Measurements from ENCODE around the gene HAND2.

The HAND2 gene

GRCh38 chr4:173529477-173530325, at the start of gene HAND2:
Gene HAND2 (minus strand): TSS chr4:173530229. CDS start chr4:173529289, 940 bp downstream.
- DNase-seq = peak; percentile 53

- no peak for DNase-seq
Observed at GRCh38 chr4:173578956-173579355, 48.9 kb upstream of the HAND2 start.

DNA sequence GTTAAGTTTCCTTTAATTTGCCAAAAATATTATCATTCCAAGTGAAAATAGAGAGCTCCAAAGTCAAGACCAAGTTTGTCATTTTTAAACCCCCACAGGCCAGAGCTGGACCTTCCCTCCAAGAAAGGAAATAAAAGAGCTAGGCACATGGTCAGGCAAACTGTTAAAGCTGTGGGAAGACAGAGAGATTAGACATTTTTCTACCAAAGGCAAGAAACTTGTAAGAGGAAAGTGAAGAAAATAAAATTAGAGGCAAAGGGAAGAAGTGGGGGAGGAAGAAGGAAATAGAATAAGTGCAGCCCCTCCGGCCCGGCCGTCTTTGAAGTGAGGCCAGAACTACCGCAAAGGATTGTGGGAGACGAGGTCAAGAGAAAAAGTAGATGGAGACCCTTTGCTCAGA, 47.9 kb upstream of the HAND2 start:
- no peak for DNase-seq

GRCh38 chr4:173575482-173576152, 45.6 kb upstream of the HAND2 start:
- DNase-seq = no peak

DNA sequence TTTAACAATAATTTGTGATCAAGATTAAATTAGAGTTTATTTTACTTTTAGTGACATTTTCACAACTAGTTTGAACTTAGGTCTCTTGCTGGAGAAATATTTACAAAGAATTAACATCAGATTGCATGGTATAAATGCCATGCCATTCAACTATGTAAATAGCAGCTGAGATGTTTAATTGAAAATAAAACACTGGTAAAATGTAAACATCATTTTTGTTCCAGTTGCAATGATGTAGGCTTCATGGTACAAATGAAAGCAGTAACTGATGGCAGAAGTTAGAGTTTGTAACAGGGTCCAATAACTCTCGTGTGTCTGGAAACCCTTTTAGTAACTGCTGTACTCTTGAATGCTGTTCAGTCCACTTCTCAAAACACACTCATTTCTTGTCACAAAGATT, 43.7 kb upstream of the HAND2 start:
- no peak for DNase-seq

DNA sequence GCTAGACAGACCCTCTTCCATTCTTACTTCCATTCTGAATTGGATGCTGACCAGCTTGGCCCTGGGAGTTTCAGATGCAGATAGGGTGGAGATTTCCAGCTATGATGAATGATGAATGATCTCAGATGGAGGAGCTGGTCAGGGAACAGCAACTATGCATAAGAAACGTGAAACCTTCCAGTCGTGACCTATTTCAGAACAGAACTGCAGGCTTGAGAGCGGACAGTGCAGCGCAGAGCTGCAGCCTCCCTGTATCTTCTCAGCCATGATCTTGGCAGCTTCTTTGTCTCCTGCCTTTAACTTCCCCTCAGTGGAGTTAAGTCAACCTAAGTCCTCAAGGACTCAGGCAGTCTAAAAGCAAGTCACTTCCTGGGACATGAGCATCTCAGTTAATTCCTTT, 43.3 kb upstream of the HAND2 start:
- no peak for DNase-seq

DNA sequence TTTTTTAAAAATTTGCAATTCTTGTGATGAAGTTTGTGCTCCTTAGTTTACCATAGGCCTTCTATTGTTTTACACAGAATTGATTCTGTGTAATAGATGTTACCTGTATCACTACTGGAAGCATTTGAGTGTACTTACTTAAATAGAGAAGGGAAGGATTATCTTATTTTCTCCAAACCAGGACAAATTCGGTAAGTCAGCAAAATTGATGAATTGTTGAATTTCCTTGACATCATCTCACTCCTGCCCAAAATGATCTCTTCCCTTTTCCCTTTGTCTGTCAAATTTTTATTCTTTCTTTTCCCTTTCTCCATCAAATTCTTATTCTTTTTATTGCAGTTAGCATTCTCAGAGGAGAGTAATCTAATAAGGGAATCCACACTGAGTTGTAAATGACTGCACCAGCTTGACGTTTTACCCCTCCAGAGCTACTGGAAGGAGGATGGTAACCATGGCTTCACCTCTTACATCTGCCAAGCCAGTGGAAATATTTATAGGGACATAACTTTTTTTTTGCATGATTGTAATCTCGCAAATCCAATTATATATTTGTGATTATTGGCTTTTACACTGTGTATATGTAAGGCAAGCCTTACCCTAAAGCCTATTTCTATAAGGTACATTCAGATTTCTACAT, 42.6 kb upstream of the HAND2 start:
- DNase-seq = no peak

DNA sequence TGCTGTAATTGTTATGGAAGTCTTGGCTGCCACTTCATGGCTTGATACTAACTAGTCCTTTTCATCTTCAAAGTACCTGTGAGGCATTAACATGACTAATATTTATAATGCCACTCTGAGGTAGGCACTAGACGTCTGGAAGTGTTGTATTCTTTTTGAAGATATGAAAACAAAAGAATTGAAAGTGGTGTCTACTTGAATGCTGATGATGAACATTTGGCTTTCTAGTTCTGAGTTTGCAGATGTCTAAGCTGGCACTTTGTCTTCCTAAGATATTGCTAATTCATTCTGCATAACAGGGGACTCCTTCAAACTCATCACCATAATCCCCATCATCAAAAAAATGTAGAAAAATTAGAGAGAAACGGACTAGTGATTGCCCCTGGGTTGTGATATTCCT, 41.6 kb upstream of the HAND2 start:
- DNase-seq = no peak

DNA sequence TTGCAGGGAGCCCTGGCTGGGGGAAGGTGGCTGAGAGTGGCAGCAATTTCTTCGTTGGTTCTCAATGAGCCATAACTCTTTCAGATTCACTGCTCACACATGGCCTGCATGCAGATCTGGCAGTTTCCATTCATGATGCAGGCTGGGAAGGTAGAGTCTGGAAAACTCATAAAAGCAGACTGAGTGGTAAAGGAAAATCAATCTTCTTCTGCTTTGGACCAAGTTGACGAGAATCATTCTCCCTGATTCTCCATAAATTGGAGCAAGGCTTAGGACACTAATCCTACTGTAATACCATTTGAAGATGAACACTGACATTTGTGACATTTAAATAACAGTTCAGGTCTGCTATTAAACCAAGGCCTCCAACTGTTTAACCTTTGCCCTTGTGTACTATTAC, 35.3 kb upstream of the HAND2 start:
- DNase-seq = no peak

DNA sequence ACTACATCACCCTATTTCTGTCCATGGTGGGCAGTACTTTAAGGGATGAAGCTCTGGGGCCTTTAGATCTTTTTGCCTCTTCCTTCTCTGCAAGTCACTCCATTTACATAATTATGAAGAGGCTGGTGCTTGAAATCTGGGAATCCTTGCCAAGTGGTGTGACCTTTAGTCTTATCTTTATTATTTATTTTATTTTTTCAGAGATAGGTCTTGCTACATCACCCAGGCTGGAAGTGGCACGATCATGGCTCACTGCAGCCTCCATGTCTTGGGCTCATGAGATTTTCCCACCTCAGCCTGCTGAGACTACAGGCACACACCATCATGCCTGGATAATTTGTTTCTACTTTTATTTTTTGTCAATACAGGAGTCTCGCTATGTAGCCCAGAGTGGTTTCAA, 34.4 kb upstream of the HAND2 start:
- DNase-seq = no peak

GRCh38 chr4:173560896-173561295, 30.9 kb upstream of the HAND2 start:
- no peak for DNase-seq

DNA sequence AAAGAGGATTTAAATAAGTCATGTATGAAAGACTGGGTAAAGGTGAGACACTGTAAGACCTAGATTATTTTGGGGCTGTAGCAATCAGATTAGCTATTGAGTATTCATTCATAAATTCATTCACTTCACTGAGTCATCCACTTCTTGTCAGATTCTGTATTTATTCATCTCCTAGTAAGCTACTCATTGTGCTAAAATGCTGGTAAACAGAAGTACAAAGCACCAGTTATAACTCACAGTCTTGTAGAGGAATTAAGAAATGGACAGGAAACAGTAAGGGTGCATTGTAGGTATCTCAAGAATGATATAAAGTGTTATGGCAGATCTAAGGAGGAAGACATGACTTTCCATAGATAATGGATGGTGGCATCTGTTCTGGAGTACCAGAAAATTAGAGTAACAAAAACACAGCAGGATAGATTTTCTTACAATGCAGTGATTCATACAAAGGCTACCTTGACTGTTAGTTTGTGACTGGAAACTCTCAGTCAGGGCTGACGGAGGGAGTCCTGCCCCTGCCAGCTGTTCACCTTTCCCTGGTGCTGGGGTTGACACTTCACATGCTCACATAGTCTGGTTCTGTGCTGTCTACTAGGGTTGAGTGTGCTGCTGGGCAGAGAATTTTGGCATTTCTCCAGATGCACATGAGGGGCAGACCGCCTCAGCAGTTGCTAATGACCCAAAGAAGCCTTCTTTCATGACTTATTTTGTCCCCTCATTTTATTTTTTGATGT, 26.5 kb upstream of the HAND2 start:
- no peak for DNase-seq

DNA sequence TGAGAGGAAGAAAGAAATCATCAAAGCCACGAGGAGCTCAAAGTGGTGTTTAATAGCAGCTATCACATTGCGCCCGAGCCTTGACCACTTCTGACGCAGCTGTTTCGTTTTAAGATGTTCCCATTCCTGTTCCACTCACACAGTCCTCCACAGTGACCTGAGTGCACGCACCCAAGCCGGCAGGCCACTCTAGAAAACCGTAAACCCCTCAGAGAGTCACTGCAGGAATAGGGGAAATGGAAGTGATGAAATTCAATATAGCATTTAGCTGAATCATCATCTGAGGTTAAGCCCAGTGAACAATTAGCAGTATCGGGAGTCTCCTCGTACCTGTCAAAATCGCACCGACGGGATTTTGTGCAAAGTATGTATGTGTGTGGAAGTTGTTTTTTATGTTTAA, 17.9 kb upstream of the HAND2 start:
- DNase-seq = no peak

GRCh38 chr4:173546776-173547175, 16.7 kb upstream of the HAND2 start:
- DNase-seq = no peak

GRCh38 chr4:173545440-173545839, 15.4 kb upstream of the HAND2 start:
- no peak for DNase-seq

DNA sequence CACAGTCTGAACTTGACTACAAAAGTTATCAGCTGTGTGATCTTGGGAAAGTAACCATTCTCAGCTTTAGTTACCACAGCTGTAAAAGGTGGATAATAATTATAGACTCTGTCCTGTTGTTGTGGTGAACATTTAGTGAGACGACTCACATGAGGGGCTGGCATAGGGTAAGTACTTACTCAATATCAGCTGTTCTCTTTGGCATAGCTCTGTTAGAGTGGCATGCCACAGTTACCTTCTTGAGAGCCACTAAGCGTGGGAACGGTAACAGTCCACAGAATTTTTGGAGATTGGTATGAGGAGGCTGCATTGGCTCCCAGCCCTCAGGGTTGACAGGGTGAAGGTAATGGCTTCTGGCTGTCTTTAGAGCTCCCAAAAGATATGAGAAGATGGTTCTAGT, 13.2 kb upstream of the HAND2 start:
- DNase-seq = no peak

GRCh38 chr4:173539986-173540385, 10.0 kb upstream of the HAND2 start:
- DNase-seq = no peak

- DNase-seq = no peak
Observed at GRCh38 chr4:173538909-173539445, 8.9 kb upstream of the HAND2 start.

GRCh38 chr4:173538148-173538908, 8.3 kb upstream of the HAND2 start:
- DNase-seq = peak; percentile 56

- DNase-seq = no peak
Observed at GRCh38 chr4:173537613-173538147, 7.7 kb upstream of the HAND2 start.

DNA sequence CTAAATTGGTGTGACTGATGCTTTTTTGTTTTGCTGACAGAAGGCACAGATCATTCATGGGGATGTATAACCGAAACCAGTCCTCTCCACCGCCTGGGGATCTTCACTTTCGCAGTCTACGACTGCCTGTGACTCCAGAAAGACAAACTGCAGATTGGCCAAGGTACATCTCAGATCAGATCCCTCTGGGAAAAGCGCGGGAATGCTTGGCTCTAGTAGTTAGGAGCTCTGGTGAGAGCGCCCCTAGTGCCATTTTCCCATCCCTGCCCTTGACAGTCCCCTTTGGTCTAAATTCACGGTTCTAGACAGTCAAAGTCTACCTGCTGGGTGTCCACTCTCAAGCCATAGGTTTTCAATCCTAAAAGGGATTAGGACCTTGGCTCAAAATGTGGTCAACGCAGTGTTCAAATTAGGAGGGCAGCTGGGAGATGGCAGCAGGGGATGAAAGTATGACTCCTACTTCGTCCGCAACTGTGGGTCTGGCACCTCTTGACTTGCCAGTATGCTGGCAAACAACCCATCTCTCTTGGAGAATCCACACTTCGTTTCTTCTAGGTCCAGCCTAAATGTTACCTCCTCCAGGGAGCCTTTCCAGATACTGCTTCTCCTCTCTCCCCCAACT, 6.9 kb upstream of the HAND2 start:
- DNase-seq = no peak
